Cerebellar nuclear complex (tissue), 1 donor: ENCODE results near the gene SLC35E2B.
A peak's percentile ranks its signal among the peaks of the same experiment; 100 is the strongest.

ENCODE experiments used
- DNase-seq, 2 experiments: peaks; one replicate each; lab custom pipeline; 2025; lab: John Stamatoyannopoulos, UW

The SLC35E2B gene

GRCh38 chr1:1623631-1624442 is 68.8 kb downstream of the SLC35E2B start:
- no peak for DNase-seq

DNA sequence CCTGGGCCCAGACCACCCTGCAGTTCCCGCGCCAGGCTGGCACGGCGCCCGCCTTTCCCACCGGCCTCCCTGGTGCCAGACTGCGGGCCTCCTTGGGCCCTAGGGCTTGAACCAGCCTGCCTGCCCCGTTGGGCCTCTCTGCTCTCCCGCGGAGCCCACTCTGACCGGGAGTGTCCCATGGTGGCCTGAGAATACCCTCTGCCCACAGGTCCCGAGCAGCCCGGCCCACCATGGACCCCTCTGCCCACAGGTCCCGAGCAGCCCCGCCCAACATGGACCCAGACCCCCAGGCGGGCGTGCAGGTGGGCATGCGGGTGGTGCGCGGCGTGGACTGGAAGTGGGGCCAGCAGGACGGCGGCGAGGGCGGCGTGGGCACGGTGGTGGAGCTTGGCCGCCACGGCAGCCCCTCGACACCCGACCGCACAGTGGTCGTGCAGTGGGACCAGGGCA is 69.4 kb downstream of the SLC35E2B start:
- DNase-seq, result no peak

DNA sequence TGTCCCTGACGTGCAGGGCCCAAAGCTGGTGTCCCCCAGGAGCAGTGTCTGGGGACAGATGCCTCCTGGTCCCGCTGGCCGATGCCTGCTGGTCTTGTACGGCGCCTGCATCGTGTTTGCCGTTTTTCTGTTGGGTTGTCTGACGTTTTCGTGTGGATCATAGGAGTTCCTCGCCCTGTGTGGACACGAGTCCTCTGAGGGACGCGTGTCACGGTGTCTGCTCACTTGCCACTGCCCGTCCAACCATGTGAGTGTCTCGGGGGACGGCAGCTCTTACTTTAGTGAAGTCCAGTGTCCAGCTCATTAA is 69.9 kb downstream of the SLC35E2B start:
- no peak for DNase-seq

GRCh38 chr1:1622010-1622787 is 70.4 kb downstream of the SLC35E2B start:
- DNase-seq, result no peak

DNA sequence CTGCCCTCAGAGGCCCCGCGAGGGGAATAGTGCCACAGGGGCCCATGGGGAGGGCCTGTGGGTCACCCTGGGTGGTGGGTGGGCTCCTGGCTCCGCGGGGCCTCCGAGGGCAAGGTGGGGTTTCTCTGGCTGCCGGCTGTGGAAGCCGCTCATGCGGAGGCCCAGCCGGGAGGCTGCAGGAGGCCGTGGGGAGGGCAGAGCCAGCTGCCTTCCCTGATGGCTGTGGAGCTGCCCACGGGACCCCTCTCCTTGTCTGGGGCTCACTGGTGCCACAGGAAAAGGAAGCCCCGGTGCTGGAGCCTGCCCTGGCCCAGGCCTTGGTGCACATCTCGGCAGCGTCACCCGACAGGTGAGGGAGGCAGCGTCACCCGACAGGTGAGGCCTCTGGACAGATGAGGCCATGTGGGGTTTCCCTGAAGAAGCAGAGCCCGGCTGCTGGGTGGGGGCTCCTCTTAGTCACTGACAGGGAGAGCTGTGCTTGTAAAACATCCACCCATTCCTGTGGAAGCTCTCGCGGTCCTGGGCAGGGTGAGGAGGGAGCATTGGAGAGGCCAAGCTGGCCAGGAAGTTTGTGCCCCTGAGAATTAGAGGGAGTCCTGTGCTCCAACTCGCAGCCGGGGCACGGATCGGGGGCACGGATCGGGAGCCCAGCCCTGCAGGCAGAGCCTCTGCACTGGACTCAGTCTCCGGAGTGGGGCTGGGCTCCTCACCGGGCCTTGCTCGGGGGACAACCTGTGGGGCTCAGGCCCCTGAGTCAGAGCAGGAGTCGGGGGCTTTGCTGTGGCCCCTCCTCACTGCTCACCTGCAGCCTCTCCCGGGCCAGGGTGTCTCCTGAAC is 71.2 kb downstream of the SLC35E2B start:
- no peak for DNase-seq

DNA sequence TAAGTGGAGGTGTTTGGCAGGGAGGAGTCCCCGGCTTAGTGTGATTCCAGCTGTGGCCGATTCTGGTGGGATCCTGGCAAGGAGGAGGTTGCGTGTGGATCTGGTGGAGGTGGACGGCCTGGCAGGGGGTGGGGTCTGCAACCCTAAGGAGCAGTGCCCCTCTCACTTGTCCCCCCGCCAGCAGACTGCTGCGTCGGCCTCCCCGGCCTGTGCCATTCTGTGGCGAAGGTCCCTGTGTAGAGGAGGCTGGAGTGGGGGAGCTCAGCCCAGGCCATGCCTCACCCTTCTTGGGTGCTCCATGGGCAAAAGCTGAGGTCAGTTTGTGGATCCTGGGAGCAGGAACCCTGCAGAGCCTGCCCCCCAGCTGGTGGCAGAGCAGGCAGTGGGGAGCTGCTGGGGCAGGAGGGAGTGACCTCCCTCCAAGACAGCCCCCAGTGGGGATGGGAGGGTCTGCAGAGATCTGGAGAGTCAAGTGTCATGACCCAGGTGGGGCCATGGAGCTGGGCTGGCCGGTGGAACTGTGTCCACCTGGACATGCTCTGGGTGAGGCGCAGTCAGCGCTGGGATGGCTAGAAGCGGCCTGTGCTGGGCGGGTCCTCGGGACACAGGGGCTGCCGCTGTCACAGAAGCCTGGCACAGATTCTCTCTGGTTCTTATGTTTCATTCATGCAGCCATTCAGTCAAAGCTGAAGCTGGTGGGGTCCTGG is 72.0 kb downstream of the SLC35E2B start:
- DNase-seq, result no peak

DNA sequence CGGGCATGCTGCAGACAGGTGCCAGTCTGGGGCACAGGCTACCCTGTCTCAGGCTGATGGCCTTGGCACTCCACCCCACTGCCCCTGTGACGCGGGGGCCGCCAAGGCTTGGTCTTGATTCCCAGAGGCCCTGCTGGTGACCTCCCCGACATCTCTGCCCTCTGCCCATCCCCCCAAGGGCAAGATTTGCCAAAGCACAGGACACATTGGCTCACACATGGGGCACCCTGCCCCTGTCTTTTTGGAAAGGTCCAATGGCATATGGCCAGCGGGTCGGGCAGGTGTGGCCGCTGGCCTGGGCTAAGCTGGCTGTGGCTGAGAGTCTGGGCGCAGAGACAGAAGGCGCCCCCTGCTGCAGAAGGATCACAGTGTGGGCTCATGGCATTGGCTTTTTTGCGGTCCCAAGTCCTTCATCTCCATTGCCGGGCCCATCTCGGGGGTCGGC is 72.7 kb downstream of the SLC35E2B start:
- no peak for DNase-seq

GRCh38 chr1:1618396-1619068 is 74.1 kb downstream of the SLC35E2B start:
- DNase-seq, result no peak

DNA sequence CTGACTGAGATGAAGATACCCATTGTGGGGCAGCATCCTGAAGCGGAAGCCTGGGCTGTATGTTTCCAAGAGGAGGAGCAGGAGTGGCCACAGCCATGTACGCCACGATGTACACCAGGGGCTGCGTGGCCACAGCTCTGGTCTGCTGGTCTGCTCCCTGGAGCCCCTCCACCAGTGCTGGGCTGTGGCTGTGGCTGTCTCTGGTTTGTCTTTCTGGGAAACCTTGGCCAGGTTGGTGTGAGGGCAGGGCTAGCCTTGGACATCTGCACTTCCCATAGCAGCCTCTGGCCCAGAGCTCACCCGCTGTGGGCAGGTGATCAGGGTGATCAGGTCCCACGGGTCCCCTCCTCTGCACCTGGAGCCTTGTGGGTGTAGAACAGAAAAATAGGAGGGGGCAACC is 74.7 kb downstream of the SLC35E2B start:
- DNase-seq, result no peak

GRCh38 chr1:1617516-1617915 is 75.1 kb downstream of the SLC35E2B start:
- no peak for DNase-seq

DNA sequence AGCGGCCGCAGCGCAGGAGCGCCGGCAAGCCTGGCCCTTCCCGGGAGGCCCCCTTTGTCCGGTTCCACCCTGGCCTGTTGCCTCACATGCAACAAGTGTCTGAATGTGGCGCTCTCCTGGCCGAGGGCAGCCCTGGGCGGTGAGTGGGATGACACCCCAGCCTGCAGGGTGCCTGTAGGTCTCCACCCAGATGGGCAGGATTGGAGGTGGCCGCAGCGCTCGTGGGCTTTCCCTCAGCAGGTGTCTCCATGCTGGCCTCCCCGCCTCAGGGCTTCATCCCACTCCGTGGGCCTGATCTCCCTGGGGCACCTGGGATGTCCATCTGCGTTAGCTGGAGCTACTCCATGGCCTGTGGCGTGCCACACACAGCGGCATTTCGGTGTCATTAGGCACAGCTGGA is 75.8 kb downstream of the SLC35E2B start:
- DNase-seq, result no peak

DNA sequence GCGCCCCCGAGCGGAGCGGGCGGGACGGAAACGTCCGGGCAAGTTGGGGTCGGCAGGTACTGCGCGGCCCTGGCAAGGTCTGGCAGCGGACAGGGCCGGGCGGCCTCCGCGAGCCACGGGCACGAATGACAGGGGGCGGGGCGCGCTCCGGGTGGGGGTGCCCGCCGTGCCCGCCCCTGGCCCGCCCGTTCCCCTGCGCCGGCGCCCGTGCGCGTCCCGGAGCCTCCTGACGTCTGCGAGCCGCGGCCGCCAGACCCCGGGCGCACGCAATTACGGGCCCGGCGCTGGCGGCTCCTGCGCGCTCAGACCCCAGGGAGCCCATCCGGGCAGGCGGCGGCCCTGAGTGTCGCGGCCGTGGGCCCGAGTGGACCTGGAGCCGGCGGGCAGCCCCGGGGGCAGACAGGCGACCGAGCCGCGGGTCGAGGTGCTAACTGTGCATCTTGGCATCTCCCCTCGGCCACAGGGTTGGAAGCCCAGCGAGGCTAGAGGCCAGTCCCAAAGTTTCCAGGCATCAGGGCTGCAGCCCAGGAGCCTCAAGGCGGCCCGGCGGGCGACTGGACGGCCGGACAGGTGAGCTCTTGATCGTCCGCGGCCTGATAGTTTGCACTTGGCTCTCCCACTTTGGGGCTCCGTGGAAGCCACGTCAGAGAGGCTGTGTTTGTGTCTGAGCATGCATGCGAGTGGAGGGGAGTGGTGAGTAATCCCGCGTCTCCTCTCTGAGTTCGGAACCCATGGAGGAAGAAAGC is 76.4 kb downstream of the SLC35E2B start:
- no peak for DNase-seq

- peak; percentile 79 to 90 for DNase-seq
Measured at GRCh38 chr1:1615256-1616044, 77.1 kb downstream of the SLC35E2B start, which contains the start of gene MIB2. Gene MIB2, plus strand, starts transcription at chr1:1615500. Its CDS starts 7,953 bp downstream, at chr1:1623453.

DNA sequence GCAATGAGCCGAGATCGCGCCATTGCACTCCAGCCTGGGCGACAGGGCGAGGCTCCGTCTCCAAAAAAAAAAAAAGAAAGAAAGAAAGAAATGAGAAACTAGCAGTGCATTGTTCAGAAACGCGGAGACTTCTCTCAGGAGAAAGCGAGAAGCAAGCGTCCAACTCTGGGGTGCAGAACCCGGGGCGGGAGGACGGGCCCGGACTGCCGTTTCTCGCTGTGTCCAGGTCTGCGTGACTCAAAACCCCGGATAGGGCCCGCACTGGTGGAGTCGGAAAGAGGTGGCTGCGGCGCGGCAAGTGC is 77.7 kb downstream of the SLC35E2B start:
- no peak for DNase-seq

GRCh38 chr1:1614204-1614953 is 78.2 kb downstream of the SLC35E2B start:
- DNase-seq, result no peak

DNA sequence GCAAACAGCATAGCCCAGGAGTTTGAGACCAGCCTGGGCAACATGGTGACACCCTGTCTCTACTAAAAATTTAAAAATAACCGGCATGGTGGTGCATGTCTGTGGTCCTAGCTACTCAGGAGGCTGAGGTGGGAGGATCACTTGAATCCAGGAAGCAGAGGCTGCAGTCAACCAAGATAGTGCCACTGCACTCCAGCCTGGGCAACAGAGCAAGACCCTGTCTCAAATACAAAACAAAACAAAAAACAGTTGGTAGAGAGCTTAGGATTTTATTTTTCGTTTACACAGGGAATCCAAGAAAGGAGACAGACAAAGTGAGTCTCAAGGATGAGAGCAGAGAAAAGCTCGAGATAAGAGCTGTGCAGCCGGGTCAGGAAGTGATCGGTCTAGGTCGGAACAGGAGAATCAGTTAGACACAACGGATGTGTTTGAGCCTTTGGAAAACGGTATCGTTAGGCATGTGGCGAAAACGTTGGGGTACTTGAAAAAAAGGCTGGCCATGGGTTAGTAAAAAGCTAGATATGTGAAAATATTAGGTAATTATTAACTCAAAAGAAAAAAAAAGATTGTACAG is 79.0 kb downstream of the SLC35E2B start:
- DNase-seq, result no peak

DNA sequence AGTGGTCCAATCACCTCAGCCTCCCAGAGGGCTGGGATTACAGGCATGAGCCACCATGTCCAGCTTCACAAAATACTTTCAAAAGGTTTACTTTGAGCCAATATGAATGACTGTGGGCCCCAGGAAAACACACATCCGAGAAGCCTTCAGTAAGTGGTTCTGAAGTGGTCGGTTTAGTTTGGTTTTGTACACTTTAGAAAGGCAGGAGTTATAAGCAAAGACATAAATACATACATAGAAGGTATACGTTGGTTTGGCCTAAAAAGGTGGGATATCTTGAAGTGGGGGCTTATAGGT is 80.5 kb downstream of the SLC35E2B start:
- DNase-seq, result no peak

DNA sequence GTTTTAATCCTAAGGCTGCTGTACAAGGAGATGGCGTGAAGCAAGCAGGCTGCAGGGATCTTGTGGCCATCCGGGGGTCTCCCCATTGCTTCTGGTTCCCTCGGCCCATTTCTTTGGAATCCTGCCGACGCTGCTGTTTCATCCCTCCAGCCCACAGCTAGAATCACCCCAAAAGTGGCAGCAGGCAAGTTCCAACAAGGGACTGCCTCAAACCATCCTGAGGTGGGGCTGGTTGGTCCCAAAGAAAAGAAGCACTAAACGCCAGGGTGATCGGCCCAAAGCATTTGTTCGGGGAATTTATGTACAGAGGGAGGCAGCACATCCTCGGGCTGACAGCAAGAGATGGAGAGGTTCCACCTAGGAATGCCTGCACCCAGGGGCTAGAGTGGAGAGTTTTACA is 81.8 kb downstream of the SLC35E2B start:
- no peak for DNase-seq
